ENCODE data around the gene DPRX. TPM values are rescaled to one million over a fixed set of nuclear protein-coding genes. Genes with fewer than 3 reads are reported as not detected.

The DPRX gene
- total RNA-seq, 2 donors from 2014 or later: not detected

DNA sequence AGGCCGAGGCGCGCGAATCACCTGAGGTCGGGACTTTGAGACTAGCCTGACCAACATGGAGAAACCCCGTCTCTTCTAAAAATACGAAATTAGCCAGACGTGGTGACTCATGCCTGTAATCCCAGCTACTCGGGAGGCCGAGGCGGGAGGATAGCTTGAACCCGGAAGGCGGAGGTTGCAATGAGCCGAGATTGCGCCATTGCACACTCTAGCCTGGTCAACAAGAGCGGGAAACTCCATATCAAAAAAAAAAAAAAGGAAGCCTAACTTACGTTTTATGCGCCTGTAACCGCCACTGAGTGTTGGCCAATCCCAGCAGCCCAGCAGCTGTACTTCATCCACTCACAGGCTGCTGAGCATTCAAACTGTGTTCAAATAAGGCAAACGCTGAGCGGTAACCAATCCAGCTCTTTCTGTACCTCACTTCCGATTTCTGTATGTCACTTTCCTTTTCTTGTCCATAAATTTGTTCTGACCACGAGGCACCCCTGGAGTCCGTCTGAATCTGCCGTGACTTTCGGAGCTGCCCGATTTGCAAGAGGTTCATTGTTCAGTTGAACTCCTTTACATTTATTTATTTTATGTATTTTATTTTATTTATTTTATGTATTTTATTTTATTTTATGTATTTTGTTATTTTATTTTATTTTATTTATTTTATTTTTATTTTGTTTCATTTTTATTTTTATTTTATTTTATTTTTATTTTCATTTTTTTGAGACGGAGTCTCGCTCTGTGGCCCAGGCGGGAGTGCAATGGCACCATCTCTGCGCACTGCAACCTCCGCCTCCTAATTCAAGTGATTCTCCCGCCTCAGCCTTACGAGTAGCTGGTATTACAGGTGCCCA, 18.2 kb downstream of the DPRX start:
- intact Hi-C loops (cut with DNase I): no loop called here
- TF ChIP-seq, protein P1, sequence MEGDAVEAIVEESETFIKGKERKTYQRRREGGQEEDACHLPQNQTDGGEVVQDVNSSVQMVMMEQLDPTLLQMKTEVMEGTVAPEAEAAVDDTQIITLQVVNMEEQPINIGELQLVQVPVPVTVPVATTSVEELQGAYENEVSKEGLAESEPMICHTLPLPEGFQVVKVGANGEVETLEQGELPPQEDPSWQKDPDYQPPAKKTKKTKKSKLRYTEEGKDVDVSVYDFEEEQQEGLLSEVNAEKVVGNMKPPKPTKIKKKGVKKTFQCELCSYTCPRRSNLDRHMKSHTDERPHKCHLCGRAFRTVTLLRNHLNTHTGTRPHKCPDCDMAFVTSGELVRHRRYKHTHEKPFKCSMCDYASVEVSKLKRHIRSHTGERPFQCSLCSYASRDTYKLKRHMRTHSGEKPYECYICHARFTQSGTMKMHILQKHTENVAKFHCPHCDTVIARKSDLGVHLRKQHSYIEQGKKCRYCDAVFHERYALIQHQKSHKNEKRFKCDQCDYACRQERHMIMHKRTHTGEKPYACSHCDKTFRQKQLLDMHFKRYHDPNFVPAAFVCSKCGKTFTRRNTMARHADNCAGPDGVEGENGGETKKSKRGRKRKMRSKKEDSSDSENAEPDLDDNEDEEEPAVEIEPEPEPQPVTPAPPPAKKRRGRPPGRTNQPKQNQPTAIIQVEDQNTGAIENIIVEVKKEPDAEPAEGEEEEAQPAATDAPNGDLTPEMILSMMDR (IDR thresholded peaks at IDR 0.05): no peak
- TF ChIP-seq POLR2AphosphoS5 (IDR thresholded peaks at IDR 0.05): no peak
- TF ChIP-seq POLR2A (IDR thresholded peaks at IDR 0.05): no peak
- H3K27me3 ChIP-seq (replicated peaks; ENCODE audit: insufficient read depth): no peaks in the 10 kb centered on the region
- no peak overlapping the region for H3K27ac ChIP-seq
- no peaks in the 10 kb centered on the region for H3K9me3 ChIP-seq
- no peaks in the 10 kb centered on the region for H3K36me3 ChIP-seq
- no peak overlapping the region for H3K4me3 ChIP-seq
- no peak for DNase-seq (ENCODE audit: low spot score)
- no peaks in the 10 kb centered on the region for H3K4me1 ChIP-seq (replicated peaks)
- 96% methylated on average over 34 of the region's 34 CpGs for WGBS

DNA sequence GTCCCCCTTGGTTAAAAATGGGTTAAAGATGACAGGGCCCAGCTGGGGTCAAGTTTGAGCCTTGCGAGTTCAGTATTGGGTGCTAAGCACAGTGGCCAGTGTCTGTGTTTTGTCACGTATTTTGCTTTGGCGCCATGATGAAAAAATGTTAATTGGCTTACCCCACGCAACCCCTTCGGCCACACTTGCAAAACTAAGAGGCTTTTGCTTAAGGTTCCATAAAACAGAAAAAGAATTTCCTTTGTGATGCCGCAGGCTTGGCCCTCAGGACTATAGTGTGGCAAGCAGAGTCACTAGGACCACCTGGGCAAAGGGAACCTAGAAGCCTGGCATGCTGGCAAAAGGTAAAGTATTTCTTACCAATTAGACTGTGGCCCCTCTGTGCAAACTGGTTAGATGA, 20.7 kb downstream of the DPRX start:
- intact Hi-C loops (cut with DNase I): no loop called here
- Histone ChIP-seq H3K4me3 (no peak overlapping the region), H3K36me3 (no peaks in the 10 kb centered on the region), H3K27me3 (replicated peaks; ENCODE audit: insufficient read depth) (no peaks in the 10 kb centered on the region), H3K4me1 (replicated peaks) (no peaks in the 10 kb centered on the region), H3K9me3 (no peaks in the 10 kb centered on the region), H3K27ac (no peak overlapping the region)
- WGBS: 94% methylated on average over 6 of the region's 6 CpGs
- no peak for DNase-seq (ENCODE audit: low spot score)
- TF ChIP-seq POLR2A (IDR thresholded peaks at IDR 0.05): no peak
- TF ChIP-seq, protein P1 (IDR thresholded peaks at IDR 0.05): no peak
- no peak for TF ChIP-seq POLR2AphosphoS5 (IDR thresholded peaks at IDR 0.05)

DNA sequence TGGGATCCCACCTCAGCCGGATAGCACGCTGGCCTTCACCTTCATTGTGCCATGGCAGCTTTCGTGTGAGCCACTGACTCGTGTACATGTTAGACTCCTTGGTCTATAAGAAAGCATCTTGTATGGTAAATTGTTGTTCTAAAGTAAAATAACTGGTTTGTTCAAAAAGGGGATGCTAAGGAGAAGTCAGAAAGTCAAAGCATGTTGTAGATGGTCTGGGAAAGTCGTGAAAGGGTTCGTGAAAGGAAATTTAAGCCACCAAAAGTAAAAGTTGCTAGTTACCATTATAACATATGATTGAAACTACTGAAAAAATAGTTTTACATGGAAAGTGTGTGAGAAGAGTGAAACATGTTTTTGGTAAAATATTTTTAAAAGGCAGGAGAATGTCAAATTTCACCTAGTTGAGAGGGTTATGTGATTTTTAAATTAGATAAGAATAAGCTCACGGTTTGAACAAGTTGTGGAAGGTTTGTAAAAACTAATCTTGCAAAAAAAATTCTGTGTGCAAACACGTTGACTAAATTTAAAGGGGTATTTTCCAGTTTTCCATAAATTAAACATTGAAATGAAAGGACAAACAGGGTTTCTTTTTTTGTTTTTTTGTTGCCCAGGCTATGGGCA, 23.4 kb downstream of the DPRX start:
- 80% methylated on average over 8 of the region's 8 CpGs for WGBS
- Histone ChIP-seq H3K4me1 (replicated peaks) (no peaks in the 10 kb centered on the region), H3K27me3 (replicated peaks; ENCODE audit: insufficient read depth) (no peaks in the 10 kb centered on the region), H3K27ac (no peak overlapping the region), H3K9me3 (no peaks in the 10 kb centered on the region), H3K36me3 (no peaks in the 10 kb centered on the region), H3K4me3 (no peak overlapping the region)
- no peak for TF ChIP-seq POLR2A (IDR thresholded peaks at IDR 0.05)
- TF ChIP-seq, protein P1 (IDR thresholded peaks at IDR 0.05): no peak
- no peak for TF ChIP-seq POLR2AphosphoS5 (IDR thresholded peaks at IDR 0.05)
- DNase-seq (ENCODE audit: low spot score): no peak
- intact Hi-C loops (cut with DNase I): no loop called here

DNA sequence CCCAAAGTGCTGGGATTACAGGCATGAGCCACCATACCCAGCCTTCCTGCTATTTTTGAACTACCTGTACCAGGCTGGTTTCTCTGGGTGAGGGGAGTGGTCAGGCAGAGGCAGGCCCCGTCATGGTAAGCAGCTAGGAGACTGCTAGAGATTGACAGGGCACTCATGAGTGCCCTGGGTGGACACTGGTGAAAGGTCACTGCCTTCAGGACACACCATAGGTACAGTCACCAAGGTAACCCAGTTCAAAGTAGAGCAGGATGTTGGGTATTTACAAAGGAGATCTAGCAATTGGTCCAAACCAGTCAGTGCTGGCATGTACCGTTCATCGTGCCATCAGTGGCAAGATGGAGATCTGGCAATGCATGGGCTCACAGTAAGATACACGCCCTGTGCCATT, 25.5 kb downstream of the DPRX start:
- Histone ChIP-seq H3K9me3 (no peaks in the 10 kb centered on the region), H3K4me1 (replicated peaks) (no peaks in the 10 kb centered on the region), H3K36me3 (no peaks in the 10 kb centered on the region), H3K27me3 (replicated peaks; ENCODE audit: insufficient read depth) (no peaks in the 10 kb centered on the region), H3K4me3 (no peak overlapping the region), H3K27ac (no peak overlapping the region)
- no peak for DNase-seq (ENCODE audit: low spot score)
- TF ChIP-seq, protein P1 (IDR thresholded peaks at IDR 0.05): no peak
- TF ChIP-seq POLR2A (IDR thresholded peaks at IDR 0.05) (no peak), POLR2AphosphoS5 (IDR thresholded peaks at IDR 0.05) (no peak)
- intact Hi-C loops (cut with DNase I): no loop called here
- WGBS: 57% methylated on average over 4 of the region's 4 CpGs

Measured in prostate gland (tissue), 2 donors.